Activated gamma-delta T cell (primary cell): ENCODE measurements around the gene WDR59.
"Not testable (repeated sequence)": the region's sequence is repeated elsewhere in the genome, so short reads cannot be mapped to it uniquely, and the experiment has no call there.

Experiments
- DNase-seq: peaks from one replicate; lab custom pipeline; 2025; lab: John Stamatoyannopoulos, UW

Gene WDR59

GRCh38 chr16:74850027-74850426, 134.9 kb downstream of the WDR59 start:
- DNase-seq = no peak

- DNase-seq = no peak
Measured at GRCh38 chr16:74847202-74847601, 137.7 kb downstream of the WDR59 start.

GRCh38 chr16:74846714-74847113, 138.2 kb downstream of the WDR59 start:
- DNase-seq = no peak

GRCh38 chr16:74844041-74844980, 140.6 kb downstream of the WDR59 start:
- no peak for DNase-seq

- DNase-seq = not testable (repeated sequence)
Measured at GRCh38 chr16:74843381-74844035, 141.4 kb downstream of the WDR59 start.

- DNase-seq = no peak
Measured at GRCh38 chr16:74842413-74842812, 142.5 kb downstream of the WDR59 start.

- no peak for DNase-seq
Measured at GRCh38 chr16:74841904-74842303, 143.0 kb downstream of the WDR59 start.

- DNase-seq = no peak
Measured at GRCh38 chr16:74841469-74841868, 143.5 kb downstream of the WDR59 start.

GRCh38 chr16:74837056-74837455, 147.9 kb downstream of the WDR59 start:
- no peak for DNase-seq

GRCh38 chr16:74836111-74836671, 148.7 kb downstream of the WDR59 start:
- no peak for DNase-seq

GRCh38 chr16:74832228-74832627, 152.7 kb downstream of the WDR59 start:
- DNase-seq = no peak

- no peak for DNase-seq
Measured at GRCh38 chr16:74831467-74831866, 153.5 kb downstream of the WDR59 start.

- DNase-seq = no peak
Measured at GRCh38 chr16:74830648-74831047, 154.3 kb downstream of the WDR59 start.

GRCh38 chr16:74829637-74830036, 155.3 kb downstream of the WDR59 start:
- no peak for DNase-seq

GRCh38 chr16:74825941-74826340, 159.0 kb downstream of the WDR59 start:
- DNase-seq = no peak

GRCh38 chr16:74825016-74825415, 159.9 kb downstream of the WDR59 start:
- DNase-seq = no peak
